Aorta (tissue), 5 donors: Measurements from ENCODE around the gene GCFC2. TPM values are rescaled to one million over a fixed set of nuclear protein-coding genes. Genes with fewer than 3 reads are reported as not detected.
A peak's percentile ranks its signal among the peaks of the same experiment; 100 is the strongest.

Source experiments
- ATAC-seq: fragments of 200-7000 bp; cut with Tn5 transposase; one replicate; pipeline ENCODE4 v1.9.1; 2022; ENCODE audit warnings: moderate library complexity; ENCODE audit not compliant: low FRiP score
- DNase-seq, 2 donors: peaks; one replicate each; pipeline ENCODE4 v3.0.0-alpha.2; 2020
- H3K27ac ChIP-seq, 2 donors: one replicate each; pipeline ENCODE4 v1.5.1; 2013; ENCODE audit warnings: low read length in 2 of 2, mild to moderate bottlenecking in 2 of 2, moderate library complexity in 2 of 2, control low read depth in 1 of 2, inconsistent platforms in 1 of 2, low read depth in 1 of 2
- H3K27me3 ChIP-seq, 2 donors: one replicate each; pipeline ENCODE4 v1.6.1; 2013; ENCODE audit warnings: control low read depth in 1 of 2, low read length in 1 of 2, mild to moderate bottlenecking in 1 of 2, moderate library complexity in 1 of 2; ENCODE audit not compliant: insufficient read depth in 2 of 2, control insufficient read depth in 1 of 2
- H3K36me3 ChIP-seq, 2 donors: one replicate each; pipeline ENCODE4 v1.6.1; 2013; ENCODE audit warnings: control low read depth in 1 of 2, low read length in 1 of 2, mild to moderate bottlenecking in 1 of 2; ENCODE audit not compliant: insufficient read depth in 2 of 2, control insufficient read depth in 1 of 2
- H3K4me1 ChIP-seq, 2 donors: one replicate each; pipeline ENCODE4 v1.6.1; 2013; ENCODE audit warnings: low read length in 2 of 2, control low read depth in 1 of 2, mild to moderate bottlenecking in 1 of 2, moderate library complexity in 1 of 2; ENCODE audit not compliant: insufficient read depth in 2 of 2, control insufficient read depth in 1 of 2
- H3K4me3 ChIP-seq, 2 donors: one replicate each; pipeline ENCODE4 v1.5.1; 2013; ENCODE audit warnings: low read length in 2 of 2, control low read depth in 1 of 2, mild to moderate bottlenecking in 1 of 2
- H3K9me3 ChIP-seq: one replicate; pipeline ENCODE4 v1.6.1; 2013; ENCODE audit warnings: mild to moderate bottlenecking, low read length; ENCODE audit not compliant: control insufficient read depth
- WGBS, 2 donors: extraction: QIAGEN DNeasy Blood & Tissue Kit; methylation state at CpG; one replicate each; pipeline ENCODE4 v1.1.7; 2013; 5-methylcytosine and 5-hydroxymethylcytosine counted together
- intact Hi-C, 2 donors: fragments of 100-400 bp; cut with DNase I; formaldehyde crosslinking; loops; one replicate each; pipeline versions ENCODE4 v1.14.2 to v1.15.0; 2022
- polyA plus RNA-seq, 2 donors: library from polyadenylated mRNA; stranded (reverse); fragments of 200-250 nt; gene quantifications; one replicate each; pipeline ENCODE4 v1.2.3, GENCODE V29; 2013
- total RNA-seq, 2 donors: library from RNA; stranded (reverse); fragmentation: NEBNext Ultra II Directional; extraction: Animal tissue kit (Norgen Biotek cat#: 25700); gene quantifications; one replicate each; pipeline ENCODE4 v1.2.1, GENCODE V29; 2021
- donor health status: healthy with polysubstance abuse.
- donor health status: Bipolar disorder and iron deficiency.
- donor health status: DM: no; HTN: no; CAD: no.
- donor health status: DM: no; HTN: no; CAD: no.
- donor health status: DM: yes; HTN: yes; CAD: no.

Gene GCFC2
- total and polyA plus RNA-seq, 4 donors: 16.8 to 25.9 (median 21.1) TPM

DNA sequence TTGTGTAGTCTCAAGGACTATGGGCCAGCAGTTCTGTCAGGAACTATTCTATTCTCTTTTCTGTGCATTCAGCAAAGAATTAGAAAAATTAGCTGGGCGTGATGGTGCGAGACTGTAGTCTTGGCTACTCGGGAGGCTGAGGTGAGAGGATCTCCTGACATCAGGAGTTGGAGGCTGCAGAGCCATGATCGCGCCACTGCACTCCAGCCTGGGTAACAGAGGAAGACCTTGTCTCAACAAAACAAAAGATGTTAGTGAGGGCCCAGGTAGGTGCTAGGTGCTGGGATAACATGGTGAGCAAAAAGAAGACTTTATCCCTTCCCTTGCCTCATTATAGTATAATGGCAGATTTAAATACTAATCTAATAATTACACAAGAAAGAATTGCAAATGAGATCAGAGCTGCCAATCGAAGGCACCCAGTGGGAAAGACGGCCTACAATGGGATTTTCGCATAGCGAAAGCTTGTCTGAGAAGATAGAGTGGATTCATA is 64.6 kb downstream of the GCFC2 start:
- intact Hi-C loops: no loop called here
- ATAC-seq: no peak

DNA sequence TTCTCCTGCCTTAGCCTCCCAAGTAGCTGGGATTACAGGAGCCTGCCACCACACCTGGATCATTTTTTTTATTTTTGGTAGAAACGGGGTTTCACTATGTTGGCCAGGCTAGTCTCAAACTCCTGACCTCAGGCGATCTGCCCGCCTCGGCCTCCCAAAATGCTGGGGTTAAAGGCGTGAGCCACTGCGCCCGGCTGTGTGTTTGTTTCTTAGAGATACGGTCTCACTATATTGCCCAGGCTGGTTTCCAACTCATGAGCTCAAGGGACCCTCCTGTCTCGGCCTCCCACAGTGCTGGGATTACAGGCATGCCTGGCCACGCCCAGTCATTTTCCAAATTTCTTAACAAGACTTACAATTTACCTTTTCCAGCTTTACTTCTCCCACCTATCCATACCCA is 65.1 kb downstream of the GCFC2 start:
- 96% methylated on average over 10 of the region's 10 CpGs for WGBS, 2 donors
- H3K36me3 ChIP-seq: peaks cover 0 to 5% of the 10 kb centered on the region in 2 donors
- no peak for ATAC-seq
- H3K27me3 ChIP-seq: no peaks in the 10 kb centered on the region
- DNase-seq: no peak
- H3K27ac ChIP-seq: no peak overlapping the region
- no peaks in the 10 kb centered on the region for H3K9me3 ChIP-seq
- H3K4me3 ChIP-seq: no peak overlapping the region
- no peaks in the 10 kb centered on the region for H3K4me1 ChIP-seq
- intact Hi-C loops: loop anchor here in 1 of 2 donors (2.0 kb wide), 1 partner anchor 33 kb away; no protein-coding TSS in a partner anchor

More for the DNA sequence above, 64.6 kb downstream of the GCFC2 start:
- Histone ChIP-seq H3K27me3 (no peaks in the 10 kb centered on the region), H3K36me3 (peaks cover 1 to 7% of the 10 kb centered on the region in 2 donors), H3K4me1 (no peaks in the 10 kb centered on the region), H3K9me3 (no peaks in the 10 kb centered on the region), H3K4me3 (peak overlapping the region; percentile 16 to 76), H3K27ac (no peak overlapping the region)
- DNase-seq: no peak
- 75% methylated on average over 9 of the region's 9 CpGs for WGBS, 2 donors

DNA sequence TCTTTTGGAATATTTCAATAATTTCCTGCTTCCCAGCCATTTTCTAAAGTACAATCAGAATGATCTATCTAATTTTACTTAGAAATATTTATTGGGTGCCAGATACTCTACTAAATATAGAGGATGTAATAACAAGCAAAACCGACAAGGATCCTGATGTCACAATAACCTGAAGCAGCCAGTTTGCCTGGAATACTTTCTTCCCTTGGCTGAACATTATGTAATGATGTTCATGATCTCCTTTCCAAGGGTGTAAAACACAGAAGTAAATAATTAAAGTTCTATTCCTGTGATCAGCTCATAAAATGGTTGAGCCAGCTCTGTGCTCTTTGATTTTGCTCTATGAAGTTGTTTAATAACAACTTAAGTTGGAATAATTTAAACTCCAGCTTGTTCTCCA is 66.7 kb downstream of the GCFC2 start:
- Histone ChIP-seq H3K27me3 (no peaks in the 10 kb centered on the region), H3K9me3 (no peaks in the 10 kb centered on the region), H3K4me1 (no peaks in the 10 kb centered on the region), H3K36me3 (no peaks in the 10 kb centered on the region), H3K27ac (no peak overlapping the region), H3K4me3 (no peak overlapping the region)
- 37 to 46% methylated on average over 1 of the region's 1 CpG for WGBS, 2 donors
- intact Hi-C loops: loop anchor here in 1 of 2 donors (2.0 kb wide), 1 partner anchor 35 kb away; no protein-coding TSS in a partner anchor
- no peak for DNase-seq
- no peak for ATAC-seq

DNA sequence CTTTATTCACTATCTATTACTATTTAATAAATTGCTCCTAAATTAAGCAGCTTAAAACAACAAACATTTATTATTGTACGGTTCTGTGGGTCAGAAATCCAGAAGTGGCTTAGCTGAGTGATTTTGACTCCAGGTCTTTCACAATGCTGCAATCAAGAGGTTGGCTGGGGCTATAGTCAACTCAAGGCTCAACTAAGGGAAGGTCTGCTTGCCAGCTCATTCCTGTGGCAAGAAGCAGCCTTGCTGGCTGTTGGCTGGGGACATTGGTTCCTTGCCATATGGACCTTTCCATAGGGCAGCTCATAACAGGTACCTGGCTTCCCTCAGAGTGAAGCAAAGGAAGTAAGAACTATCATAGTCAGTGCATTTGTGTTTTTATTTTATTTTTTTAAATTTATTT is 69.1 kb downstream of the GCFC2 start:
- Histone ChIP-seq H3K27ac (no peak overlapping the region), H3K9me3 (no peaks in the 10 kb centered on the region), H3K4me3 (no peak overlapping the region), H3K36me3 (no peaks in the 10 kb centered on the region), H3K27me3 (no peaks in the 10 kb centered on the region), H3K4me1 (no peaks in the 10 kb centered on the region)
- DNase-seq: no peak
- intact Hi-C loops: no loop called here
- ATAC-seq: peak; percentile 44
- WGBS, 2 donors: 79 to 84% methylated on average over 1 of the region's 1 CpG

DNA sequence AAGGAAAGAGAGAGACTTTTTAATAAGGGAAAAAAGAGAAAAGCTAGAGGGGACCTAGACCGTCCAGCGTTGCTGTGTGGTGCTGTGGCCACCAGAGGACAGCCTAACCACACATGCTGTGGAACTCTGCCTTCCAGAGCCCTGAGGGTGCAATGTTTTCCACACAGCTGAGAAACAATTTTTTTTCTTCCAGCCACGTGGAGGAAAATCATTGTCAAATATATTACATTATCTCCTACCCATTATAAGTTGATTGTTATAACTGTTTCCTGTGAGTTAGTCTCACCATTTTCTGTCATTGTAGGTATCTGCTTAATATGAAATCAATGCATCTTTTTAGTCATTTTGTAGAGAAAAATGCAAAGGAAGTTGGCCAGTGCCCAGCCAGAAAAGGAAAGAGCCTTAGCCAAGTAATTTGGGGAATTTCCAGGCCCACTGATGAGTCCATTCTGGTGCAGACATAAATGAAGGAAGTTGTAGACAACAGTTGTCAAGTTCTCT is 70.0 kb downstream of the GCFC2 start:
- ATAC-seq: peak; percentile 96
- no peak overlapping the region for H3K27ac ChIP-seq

DNA sequence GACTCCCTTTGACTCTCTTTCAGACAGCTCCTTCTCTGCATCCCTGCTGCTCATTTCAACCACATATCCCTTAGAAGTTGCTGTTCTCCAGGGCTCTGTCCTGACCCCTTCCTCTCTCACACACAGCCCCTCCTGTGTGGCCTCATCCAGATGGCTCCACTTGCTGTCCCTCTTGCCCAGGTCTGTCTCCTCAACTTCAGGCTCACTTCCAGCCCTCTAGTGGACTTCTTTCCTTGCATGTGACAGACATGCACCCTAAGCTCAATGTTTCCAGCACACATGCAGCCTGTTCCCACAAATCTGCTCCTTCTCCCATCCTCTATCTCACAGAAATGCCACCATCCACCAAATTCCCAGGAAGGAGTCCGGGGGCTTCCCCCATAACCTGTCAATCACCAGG is 73.1 kb downstream of the GCFC2 start:
- Histone ChIP-seq H3K27me3 (no peaks in the 10 kb centered on the region), H3K27ac (no peak overlapping the region), H3K9me3 (no peaks in the 10 kb centered on the region), H3K36me3 (no peaks in the 10 kb centered on the region), H3K4me3 (no peak overlapping the region), H3K4me1 (no peaks in the 10 kb centered on the region)
- DNase-seq (no peak), ATAC-seq (no peak)
- WGBS, 2 donors: 35 to 42% methylated on average over 1 of the region's 1 CpG
- intact Hi-C loops: no loop called here

More for the DNA sequence above, 70.0 kb downstream of the GCFC2 start:
- 0% methylated on average over 3 of the region's 3 CpGs for WGBS, 2 donors
- DNase-seq: peak; percentile 65 to 83
- Histone ChIP-seq H3K9me3 (no peaks in the 10 kb centered on the region), H3K4me3 (no peak overlapping the region), H3K4me1 (no peaks in the 10 kb centered on the region), H3K27me3 (no peaks in the 10 kb centered on the region), H3K36me3 (no peaks in the 10 kb centered on the region)
- intact Hi-C loops: no loop called here

DNA sequence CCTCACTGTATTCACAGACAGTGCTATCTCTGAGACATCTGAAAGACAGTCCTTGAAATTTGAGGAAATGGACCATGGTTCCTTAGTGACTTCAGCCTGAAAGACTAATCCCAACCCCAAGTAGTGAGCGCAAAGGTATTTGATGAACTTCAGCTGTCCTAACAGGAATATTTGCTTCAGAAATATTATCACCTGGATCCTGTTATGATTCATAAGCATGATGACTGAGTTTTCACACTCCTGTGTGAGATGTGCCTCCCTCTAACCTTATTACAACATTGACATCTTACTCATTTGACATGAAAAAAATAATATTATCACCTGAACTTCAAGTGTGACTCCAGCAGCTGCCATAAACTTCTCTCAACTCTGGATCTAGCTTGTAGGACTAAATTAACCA is 75.8 kb downstream of the GCFC2 start:
- Histone ChIP-seq H3K4me1 (no peaks in the 10 kb centered on the region), H3K27me3 (no peaks in the 10 kb centered on the region), H3K4me3 (no peak overlapping the region), H3K27ac (no peak overlapping the region), H3K9me3 (no peaks in the 10 kb centered on the region), H3K36me3 (no peaks in the 10 kb centered on the region)
- intact Hi-C loops: no loop called here
- ATAC-seq (no peak), DNase-seq (no peak)
- 52 to 96% methylated on average over 1 of the region's 1 CpG for WGBS, 2 donors

DNA sequence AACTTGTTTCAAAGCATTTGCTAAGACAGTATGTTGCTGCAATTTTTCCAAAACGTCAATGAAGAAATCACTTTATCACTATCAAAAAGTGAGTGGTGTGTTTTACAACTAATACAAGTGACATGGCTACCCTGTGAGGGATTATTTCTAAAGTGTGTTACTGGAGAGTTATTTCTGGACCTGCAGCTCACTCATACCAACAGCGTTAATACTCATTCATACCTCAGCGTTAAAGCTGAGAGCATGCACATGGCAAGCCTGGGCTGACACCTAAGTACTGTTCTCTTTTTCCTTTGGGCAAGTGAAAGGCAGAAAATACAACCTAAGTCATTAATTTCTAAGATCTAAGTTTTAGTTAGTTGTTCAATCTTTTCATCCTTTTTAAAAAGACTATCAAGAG is 77.1 kb downstream of the GCFC2 start:
- no peak overlapping the region for H3K4me3 ChIP-seq
- no peaks in the 10 kb centered on the region for H3K27me3 ChIP-seq
- no peaks in the 10 kb centered on the region for H3K4me1 ChIP-seq
- ATAC-seq (no peak), DNase-seq (no peak)
- 60 to 72% methylated on average over 3 of the region's 3 CpGs for WGBS, 2 donors
- no peaks in the 10 kb centered on the region for H3K36me3 ChIP-seq
- intact Hi-C loops: no loop called here
- no peaks in the 10 kb centered on the region for H3K9me3 ChIP-seq
- no peak overlapping the region for H3K27ac ChIP-seq

DNA sequence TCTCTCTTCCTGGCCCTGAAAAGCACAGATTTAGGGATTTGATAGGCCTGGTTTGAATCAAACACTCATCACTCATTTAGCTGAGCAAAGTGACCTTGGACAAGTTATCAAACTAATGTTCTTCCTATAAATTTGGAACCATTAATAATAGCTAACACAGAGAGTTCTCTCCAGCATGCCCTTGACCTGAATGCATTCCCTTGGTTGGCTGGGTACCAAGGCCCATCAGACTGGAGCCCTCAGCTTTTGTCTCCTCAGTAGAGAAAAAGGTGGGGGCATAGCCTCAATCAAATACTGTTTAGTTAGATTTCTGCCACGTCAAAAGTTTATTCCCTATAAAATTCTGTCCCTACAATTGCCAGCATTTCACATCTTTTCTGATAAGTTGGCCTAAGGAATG is 77.9 kb downstream of the GCFC2 start:
- 61 to 74% methylated on average over 1 of the region's 1 CpG for WGBS, 2 donors

More for the DNA sequence above, 77.9 kb downstream of the GCFC2 start:
- Histone ChIP-seq H3K27ac (no peak overlapping the region), H3K4me1 (no peaks in the 10 kb centered on the region), H3K27me3 (no peaks in the 10 kb centered on the region), H3K36me3 (no peaks in the 10 kb centered on the region), H3K9me3 (no peaks in the 10 kb centered on the region), H3K4me3 (no peak overlapping the region)
- ATAC-seq (no peak), DNase-seq (no peak)
- intact Hi-C loops: no loop called here
